ENCODE measurements around the gene UQCRC1. TPM values are rescaled to one million over a fixed set of nuclear protein-coding genes. Genes with fewer than 3 reads are reported as not detected.

Gene UQCRC1
- polyA plus RNA-seq, 2 of the 4 experiments (the other 2 are of a cell fraction), result 256 to 279 TPM

DNA sequence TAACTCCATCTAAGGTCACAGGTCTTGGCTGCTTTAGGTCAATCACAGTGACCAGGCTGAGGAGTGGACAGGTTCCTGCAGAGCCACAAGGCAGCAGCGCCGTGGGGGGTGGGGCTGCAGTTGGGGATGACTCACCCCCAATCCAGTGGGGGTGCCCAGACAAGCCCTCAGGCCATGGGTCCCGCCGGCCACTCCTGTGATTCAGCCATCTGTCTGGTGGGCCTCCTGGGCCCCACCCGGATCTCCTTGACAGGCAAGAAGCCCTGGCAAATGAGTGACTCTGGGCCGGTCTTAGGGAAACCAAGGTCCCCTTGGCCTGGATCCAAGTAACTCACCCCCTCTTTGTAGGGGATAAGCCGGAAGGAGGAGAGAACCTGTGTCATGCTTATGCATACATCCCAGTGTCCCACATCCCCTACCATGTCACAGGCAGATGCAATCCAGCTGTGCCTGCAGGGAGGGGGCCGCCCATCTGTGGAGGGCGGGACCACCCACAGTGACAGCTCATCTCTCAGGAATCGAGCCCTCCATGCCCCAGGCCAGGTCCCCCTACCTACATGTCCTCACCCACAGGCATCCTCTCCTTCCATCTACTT, 13.8 kb downstream of the UQCRC1 start (continued):
- TF ChIP-seq MAZ (IDR thresholded peaks at IDR 0.05; ENCODE audit: borderline replicate concordance, low read depth, low read length), result no peak
- TF ChIP-seq, protein P1, sequence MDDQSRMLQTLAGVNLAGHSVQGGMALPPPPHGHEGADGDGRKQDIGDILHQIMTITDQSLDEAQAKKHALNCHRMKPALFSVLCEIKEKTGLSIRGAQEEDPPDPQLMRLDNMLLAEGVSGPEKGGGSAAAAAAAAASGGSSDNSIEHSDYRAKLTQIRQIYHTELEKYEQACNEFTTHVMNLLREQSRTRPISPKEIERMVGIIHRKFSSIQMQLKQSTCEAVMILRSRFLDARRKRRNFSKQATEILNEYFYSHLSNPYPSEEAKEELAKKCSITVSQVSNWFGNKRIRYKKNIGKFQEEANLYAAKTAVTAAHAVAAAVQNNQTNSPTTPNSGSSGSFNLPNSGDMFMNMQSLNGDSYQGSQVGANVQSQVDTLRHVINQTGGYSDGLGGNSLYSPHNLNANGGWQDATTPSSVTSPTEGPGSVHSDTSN (IDR thresholded peaks at IDR 0.05), result no peak; the same call in 1 of the 2 replicates
- no peak for TF ChIP-seq HOXB5 (CRISPR knock-in tag; IDR thresholded peaks at IDR 0.05)
- no peak for TF ChIP-seq SREBF2 (IDR thresholded peaks at IDR 0.05)
- TF ChIP-seq EHMT2 (IDR thresholded peaks at IDR 0.05; ENCODE audit: low read depth), result no peak

DNA sequence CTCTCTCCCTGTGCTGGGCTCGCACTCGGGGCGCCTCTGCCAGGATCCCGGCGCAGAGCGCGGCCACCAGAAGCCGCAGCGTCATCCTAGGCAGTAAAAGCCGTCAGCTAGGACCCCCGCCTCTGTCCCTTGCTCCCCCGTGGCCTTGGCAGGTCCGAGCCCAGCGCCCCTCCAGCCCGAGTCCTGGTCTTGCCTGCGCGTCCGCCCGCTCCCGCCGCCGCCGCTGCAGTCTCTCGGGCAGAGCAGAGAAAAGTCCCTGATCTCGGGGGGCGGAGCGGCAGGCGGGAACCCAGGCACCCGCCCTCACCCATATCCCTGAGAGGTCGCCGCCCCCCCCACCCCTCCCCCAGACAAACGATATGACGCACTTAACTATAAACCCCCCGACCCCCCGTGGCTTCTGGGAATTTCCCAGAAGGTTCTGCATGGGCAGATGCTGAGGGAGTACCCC, 14.3 kb downstream of the UQCRC1 start, which contains the start of gene COL7A1:
Gene COL7A1, minus strand, starts transcription at position 255 of the 451 bp plus-strand sequence. Its CDS starts 170 bp downstream, at position 85.
- 4% methylated on average over 4 of the region's 35 CpGs for WGBS (ENCODE audit: missing lambda C conversion rate)
- no peak for DNase-seq (ENCODE audit: low read depth in 1 of 2, low spot score in 1 of 2)

DNA sequence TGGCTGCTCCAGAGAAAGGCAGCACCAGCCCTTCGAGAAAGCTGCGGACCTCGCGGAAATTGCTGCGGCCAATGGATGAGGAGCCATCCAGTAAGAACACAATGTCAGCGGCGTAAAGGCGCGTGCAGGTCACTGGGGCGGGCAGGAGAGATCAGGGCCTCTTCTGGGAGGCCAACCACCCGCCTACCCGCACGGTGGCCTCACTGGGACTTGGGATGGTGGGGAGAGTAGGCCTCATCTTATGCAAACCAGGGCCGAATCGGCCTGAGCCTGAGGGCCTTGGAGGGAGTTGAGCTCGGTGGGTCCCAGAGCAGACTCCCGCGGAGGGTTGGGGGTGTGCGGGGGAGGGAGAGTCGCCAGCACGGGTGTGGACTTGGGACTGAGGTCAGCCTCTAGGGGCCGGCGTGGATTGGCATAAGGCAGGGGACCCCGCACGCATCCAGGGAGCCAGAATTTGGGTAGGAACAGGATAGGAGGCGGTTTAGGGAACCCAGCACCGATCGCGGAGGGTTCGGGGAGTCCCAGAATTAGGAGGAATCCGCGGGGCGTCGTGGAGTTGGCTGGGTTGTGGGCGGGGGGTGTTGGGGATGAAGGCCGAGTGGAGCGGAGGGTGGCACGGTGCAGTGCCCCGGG, 14.9 kb downstream of the UQCRC1 start:
- peak in 1 of 2 experiments; percentile 19; a peak in 3 of 6 replicates for ATAC-seq
- no peaks in the 10 kb centered on the region for H3K9me3 ChIP-seq
- 0% methylated on average over 22 of the region's 39 CpGs for WGBS (ENCODE audit: missing lambda C conversion rate)
- DNase-seq (ENCODE audit: low read depth in 1 of 2, low spot score in 1 of 2), result peak in 1 of 2 experiments; percentile 51
- H3K4me3 ChIP-seq, result peak overlapping the region; percentile 84
- H3K4me1 ChIP-seq, result peaks cover 77% of the 10 kb centered on the region
- TF ChIP-seq ESRRA (IDR thresholded peaks at IDR 0.05; ENCODE audit: borderline replicate concordance, low read length) (no peak), MYC (IDR thresholded peaks at IDR 0.05; ENCODE audit: borderline replicate concordance, low read length) (no peak), JUN (IDR thresholded peaks at IDR 0.05) (0 out of 5 replicates have a peak, but pooled peaks of 1 of the 2 experiments have one; percentile 30)
- TF ChIP-seq, protein P2, sequence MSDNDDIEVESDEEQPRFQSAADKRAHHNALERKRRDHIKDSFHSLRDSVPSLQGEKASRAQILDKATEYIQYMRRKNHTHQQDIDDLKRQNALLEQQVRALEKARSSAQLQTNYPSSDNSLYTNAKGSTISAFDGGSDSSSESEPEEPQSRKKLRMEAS (IDR thresholded peaks at IDR 0.05), result 0 out of 2 replicates have a peak, but pooled peaks have one; percentile 40
- FAIRE-seq, result no peak
- ChIA-PET CTCF (no interaction called here), POLR2A (no interaction called here)
- H3K27ac ChIP-seq, result peak overlapping the region; percentile 99 to 100
- H3K4me2 ChIP-seq, result peak overlapping the region; percentile 96

More for the DNA sequence above, 14.3 kb downstream of the UQCRC1 start, which contains the start of gene COL7A1:
- ChIA-PET POLR2A (interaction anchor here (1.2 kb wide), 1 partner anchor 68 kb away, joined by 5 read pairs; the partner anchor contains the start of gene CELSR3), CTCF (interaction anchor here (4.6 kb wide), 1 partner anchor 40 kb away, joined by 19 read pairs; the partner anchor contains the start of gene SLC26A6)
- Histone ChIP-seq H3K4me3 (peak within 1 kb of the TSS; percentile 84), H3K27ac (peak within 1 kb of the TSS; percentile 99 to 100), H3K4me2 (peak within 1 kb of the TSS; percentile 96), H3K9me3 (no peaks in the 10 kb centered on the region), H3K4me1 (peaks cover 80% of the 10 kb centered on the region)
- TF ChIP-seq, protein P3, sequence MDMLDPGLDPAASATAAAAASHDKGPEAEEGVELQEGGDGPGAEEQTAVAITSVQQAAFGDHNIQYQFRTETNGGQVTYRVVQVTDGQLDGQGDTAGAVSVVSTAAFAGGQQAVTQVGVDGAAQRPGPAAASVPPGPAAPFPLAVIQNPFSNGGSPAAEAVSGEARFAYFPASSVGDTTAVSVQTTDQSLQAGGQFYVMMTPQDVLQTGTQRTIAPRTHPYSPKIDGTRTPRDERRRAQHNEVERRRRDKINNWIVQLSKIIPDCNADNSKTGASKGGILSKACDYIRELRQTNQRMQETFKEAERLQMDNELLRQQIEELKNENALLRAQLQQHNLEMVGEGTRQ (IDR thresholded peaks at IDR 0.05), result no peak
- TF ChIP-seq POLR2A (IDR thresholded peaks at IDR 0.05; ENCODE audit: low read length), result peak; percentile 86
- ATAC-seq (peak; percentile 38 to 64), FAIRE-seq (no peak)

DNA sequence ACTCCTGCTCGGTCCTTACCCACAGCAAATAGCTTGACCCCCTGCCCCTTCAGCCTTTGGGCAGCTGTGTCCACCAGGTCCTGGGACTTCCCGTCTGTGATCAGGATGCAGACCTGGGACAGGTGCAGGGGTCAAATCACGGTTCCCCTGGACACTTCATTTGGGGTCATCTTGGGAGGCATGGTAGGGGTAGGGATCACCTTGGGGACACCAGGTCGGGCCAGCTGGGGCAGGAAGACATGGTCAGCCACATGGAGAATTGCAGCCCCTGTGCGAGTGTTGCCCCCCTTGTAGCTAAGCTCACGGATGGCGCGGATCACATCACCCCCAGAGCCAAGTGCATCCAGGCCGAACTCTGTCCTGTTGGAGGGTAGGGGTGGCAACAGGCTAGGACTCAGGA, 16.1 kb downstream of the UQCRC1 start:
- no peak for FAIRE-seq
- peak overlapping the region; percentile 96 for H3K4me2 ChIP-seq
- POLR2A ChIA-PET, result no interaction called here
- peak overlapping the region; percentile 99 to 100 for H3K27ac ChIP-seq
- 66% methylated on average over 5 of the region's 9 CpGs for WGBS (ENCODE audit: missing lambda C conversion rate)
- ATAC-seq, result no peak
- H3K4me3 ChIP-seq, result peak overlapping the region; percentile 84
- CTCF ChIA-PET, result interaction anchor here (0.6 to 1.8 kb wide), 2 partner anchors 42 to 59 kb away, joined by 3 to 7 read pairs; partner anchors contain the start of gene SLC26A6
- TF ChIP-seq FOSL2 (IDR thresholded peaks at IDR 0.05) (no peak), FOSL2 (CRISPR knock-in tag; IDR thresholded peaks at IDR 0.05) (no peak), RARB (CRISPR knock-in tag; IDR thresholded peaks at IDR 0.05) (no peak), GATA3 (IDR thresholded peaks at IDR 0.05; ENCODE audit: borderline replicate concordance) (no peak)
- TF ChIP-seq, protein P4, sequence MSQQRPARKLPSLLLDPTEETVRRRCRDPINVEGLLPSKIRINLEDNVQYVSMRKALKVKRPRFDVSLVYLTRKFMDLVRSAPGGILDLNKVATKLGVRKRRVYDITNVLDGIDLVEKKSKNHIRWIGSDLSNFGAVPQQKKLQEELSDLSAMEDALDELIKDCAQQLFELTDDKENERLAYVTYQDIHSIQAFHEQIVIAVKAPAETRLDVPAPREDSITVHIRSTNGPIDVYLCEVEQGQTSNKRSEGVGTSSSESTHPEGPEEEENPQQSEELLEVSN (IDR thresholded peaks at IDR 0.05; ENCODE audit: borderline replicate concordance, low read depth), result no peak
- TF ChIP-seq, protein P5, sequence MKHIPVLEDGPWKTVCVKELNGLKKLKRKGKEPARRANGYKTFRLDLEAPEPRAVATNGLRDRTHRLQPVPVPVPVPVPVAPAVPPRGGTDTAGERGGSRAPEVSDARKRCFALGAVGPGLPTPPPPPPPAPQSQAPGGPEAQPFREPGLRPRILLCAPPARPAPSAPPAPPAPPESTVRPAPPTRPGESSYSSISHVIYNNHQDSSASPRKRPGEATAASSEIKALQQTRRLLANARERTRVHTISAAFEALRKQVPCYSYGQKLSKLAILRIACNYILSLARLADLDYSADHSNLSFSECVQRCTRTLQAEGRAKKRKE (CRISPR knock-in tag; IDR thresholded peaks at IDR 0.05; ENCODE audit: low read depth), result no peak
- DNase-seq (ENCODE audit: low read depth in 1 of 2, low spot score in 1 of 2), result no peak
- H3K9me3 ChIP-seq, result no peaks in the 10 kb centered on the region
- peaks cover 66% of the 10 kb centered on the region for H3K4me1 ChIP-seq

Data from A549 (cell line).